Activated T-cell treated with anti-CD3 and anti-CD28 coated beads, Interleukin-2, amount 50 U/mL, for 72 hours (primary cell): Measurements from ENCODE around the gene KIAA0930. TPM values are rescaled to one million over a fixed set of nuclear protein-coding genes. Genes with fewer than 3 reads are reported as not detected.

Experiments used
- ATAC-seq, 2 donors: fragments of 150-1000 bp; cut with Tn5 transposase; replicated peaks in 1 of 2; 2 replicates each; pipeline ENCODE4 v1.10.0; 2021; ENCODE audit warnings: moderate library complexity in 2 of 2, mild to moderate bottlenecking in 1 of 2
- DNase-seq, 2 donors: peaks; one replicate each; pipeline ENCODE4 v3.0.0; 2021 to 2022; ENCODE audit warnings: mixed read lengths in 1 of 2
- H3K27ac Mint-ChIP-seq: one replicate; pipeline ENCODE4 v1.8.0; 2022; ENCODE audit warnings: mild to moderate bottlenecking, moderate library complexity, mixed read lengths
- H3K27me3 Mint-ChIP-seq: one replicate; pipeline ENCODE4 v1.8.0; 2022; ENCODE audit warnings: low read depth, mixed read lengths
- H3K36me3 Mint-ChIP-seq, 2 donors: one replicate each; pipeline ENCODE4 v1.8.0; 2022; ENCODE audit warnings: mixed read lengths in 2 of 2, mild to moderate bottlenecking in 1 of 2; ENCODE audit not compliant: insufficient read depth in 2 of 2
- H3K4me1 Mint-ChIP-seq: one replicate; pipeline ENCODE4 v1.8.0; 2022; ENCODE audit warnings: low read depth, mixed read lengths
- H3K4me3 Mint-ChIP-seq, 2 donors: one replicate each; pipeline ENCODE4 v1.8.0; 2022; ENCODE audit warnings: mild to moderate bottlenecking in 2 of 2, mixed read lengths in 2 of 2, moderate library complexity in 2 of 2
- H3K9me3 Mint-ChIP-seq, 2 donors: one replicate each; pipeline ENCODE4 v1.8.0; 2022; ENCODE audit warnings: mixed read lengths in 2 of 2
- total RNA-seq, 2 donors: library from RNA; stranded (reverse); gene quantifications; one replicate each; pipeline ENCODE4 v1.2.3, GENCODE V29; 2022

The KIAA0930 gene
- total RNA-seq, 2 donors from 2014 or later, result 25.3 to 26.4 TPM

DNA sequence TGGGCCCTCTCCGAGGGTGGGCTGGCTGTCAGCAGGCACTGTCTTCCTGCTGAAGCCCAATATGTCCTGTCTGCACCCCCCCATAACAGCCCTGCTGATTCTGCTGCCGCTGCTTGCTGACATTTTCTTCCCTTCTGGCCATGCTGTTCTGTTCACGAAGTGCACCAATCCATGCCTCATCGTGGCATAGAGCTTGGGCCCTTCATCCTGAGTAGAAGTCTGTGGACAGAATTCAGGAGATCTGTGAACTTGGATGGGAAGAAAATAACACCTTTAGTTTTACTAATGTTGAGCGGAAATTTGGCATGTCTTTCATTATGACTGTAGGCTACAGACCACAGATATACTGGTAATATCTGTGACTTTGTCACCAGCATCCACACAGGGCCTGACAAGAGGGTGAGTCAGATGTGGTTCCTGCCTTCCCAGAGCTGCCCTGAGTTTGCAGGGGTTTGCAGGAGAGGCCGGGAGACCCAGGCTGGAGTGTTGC, 14.1 kb upstream of the KIAA0930 start:
- Mint-ChIP-seq H3K27me3 (no peaks in the 10 kb centered on the region), H3K27ac (peak overlapping the region; percentile 70), H3K4me1 (peaks cover 9% of the 10 kb centered on the region), H3K9me3 (no peaks in the 10 kb centered on the region), H3K4me3 (peak overlapping the region in 1 of 2 donors; percentile 52), H3K36me3 (no peaks in the 10 kb centered on the region)
- DNase-seq (peak; percentile 28 to 42), ATAC-seq (peak; percentile 87 to 98)

- peak; percentile 55 to 57 for ATAC-seq
These were observed 13.7 kb upstream of the KIAA0930 start for GRCh38 chr22:45254388-45254787.

DNA sequence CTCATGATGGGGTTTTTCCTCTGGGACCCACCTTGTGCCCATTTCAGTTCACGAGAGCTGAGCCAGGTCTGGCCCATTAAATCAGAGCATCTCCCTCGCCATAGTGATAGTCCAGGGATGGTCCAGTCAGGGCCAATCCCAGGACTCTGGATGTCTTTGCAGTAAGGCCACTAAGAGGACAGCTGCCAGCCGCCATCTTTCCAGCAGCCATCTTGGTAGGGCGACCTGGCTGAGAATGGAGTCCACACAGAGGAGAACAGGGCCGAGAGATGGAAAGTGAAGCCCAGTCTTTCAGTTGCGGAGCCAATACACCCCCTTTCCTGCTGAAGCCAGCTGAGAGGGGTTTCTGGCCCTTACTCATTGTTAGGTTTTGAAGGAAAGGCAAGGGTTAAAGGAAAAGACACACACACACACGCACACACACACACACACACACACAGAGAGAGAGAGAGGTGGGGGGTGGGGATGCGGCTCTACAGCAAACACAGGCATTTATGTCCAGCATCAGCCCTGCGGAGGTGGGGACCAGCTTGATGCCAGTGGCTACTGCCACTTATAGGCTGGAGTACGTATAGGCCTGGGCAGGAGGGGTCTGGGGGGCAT, 12.4 kb upstream of the KIAA0930 start:
- no peak for DNase-seq
- no peaks in the 10 kb centered on the region for H3K9me3 Mint-ChIP-seq
- H3K36me3 Mint-ChIP-seq, result no peaks in the 10 kb centered on the region
- H3K4me1 Mint-ChIP-seq, result peaks cover 9% of the 10 kb centered on the region
- no peak overlapping the region for H3K27ac Mint-ChIP-seq
- no peak for ATAC-seq
- no peak overlapping the region for H3K4me3 Mint-ChIP-seq
- H3K27me3 Mint-ChIP-seq, result no peaks in the 10 kb centered on the region

More at GRCh38 chr22:45254388-45254787, 13.7 kb upstream of the KIAA0930 start:
- Mint-ChIP-seq H3K4me3 (no peak overlapping the region), H3K36me3 (no peaks in the 10 kb centered on the region), H3K27me3 (no peaks in the 10 kb centered on the region), H3K27ac (no peak overlapping the region), H3K9me3 (no peaks in the 10 kb centered on the region), H3K4me1 (peaks cover 9% of the 10 kb centered on the region)
- DNase-seq, result peak in 1 of 2 donors; percentile 19

DNA sequence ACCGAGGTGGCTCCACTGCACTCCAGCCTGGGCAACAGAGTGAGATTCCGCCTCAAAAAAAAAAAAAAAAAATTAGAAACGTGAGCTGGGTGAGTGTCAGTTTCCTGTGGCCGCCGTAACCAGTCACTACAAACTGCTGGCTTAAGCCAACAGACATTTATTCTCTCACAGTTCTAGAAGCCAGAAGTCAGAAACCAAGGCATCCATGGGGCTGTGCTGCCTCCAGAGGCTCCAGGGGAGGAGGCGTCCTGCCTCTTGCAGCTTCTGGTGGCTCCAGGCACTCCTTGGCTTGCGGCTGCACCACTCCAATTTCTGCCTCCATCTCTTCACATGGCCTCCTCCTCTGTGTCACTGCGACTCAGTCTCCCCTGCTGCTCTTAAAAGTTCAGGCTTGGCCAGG, 11.1 kb upstream of the KIAA0930 start:
- H3K9me3 Mint-ChIP-seq, result no peaks in the 10 kb centered on the region
- H3K27me3 Mint-ChIP-seq, result no peaks in the 10 kb centered on the region
- DNase-seq (no peak), ATAC-seq (no peak)
- H3K27ac Mint-ChIP-seq, result no peak overlapping the region
- H3K4me1 Mint-ChIP-seq, result peaks cover 9% of the 10 kb centered on the region
- no peaks in the 10 kb centered on the region for H3K36me3 Mint-ChIP-seq
- H3K4me3 Mint-ChIP-seq, result no peak overlapping the region

GRCh38 chr22:45248832-45249561, 8.3 kb upstream of the KIAA0930 start:
- Mint-ChIP-seq H3K9me3 (no peaks in the 10 kb centered on the region), H3K27me3 (no peaks in the 10 kb centered on the region), H3K4me3 (peak overlapping the region in 1 of 2 donors; percentile 29), H3K36me3 (no peaks in the 10 kb centered on the region), H3K27ac (no peak overlapping the region), H3K4me1 (no peaks in the 10 kb centered on the region)
- no peak for ATAC-seq
- DNase-seq, result no peak

DNA sequence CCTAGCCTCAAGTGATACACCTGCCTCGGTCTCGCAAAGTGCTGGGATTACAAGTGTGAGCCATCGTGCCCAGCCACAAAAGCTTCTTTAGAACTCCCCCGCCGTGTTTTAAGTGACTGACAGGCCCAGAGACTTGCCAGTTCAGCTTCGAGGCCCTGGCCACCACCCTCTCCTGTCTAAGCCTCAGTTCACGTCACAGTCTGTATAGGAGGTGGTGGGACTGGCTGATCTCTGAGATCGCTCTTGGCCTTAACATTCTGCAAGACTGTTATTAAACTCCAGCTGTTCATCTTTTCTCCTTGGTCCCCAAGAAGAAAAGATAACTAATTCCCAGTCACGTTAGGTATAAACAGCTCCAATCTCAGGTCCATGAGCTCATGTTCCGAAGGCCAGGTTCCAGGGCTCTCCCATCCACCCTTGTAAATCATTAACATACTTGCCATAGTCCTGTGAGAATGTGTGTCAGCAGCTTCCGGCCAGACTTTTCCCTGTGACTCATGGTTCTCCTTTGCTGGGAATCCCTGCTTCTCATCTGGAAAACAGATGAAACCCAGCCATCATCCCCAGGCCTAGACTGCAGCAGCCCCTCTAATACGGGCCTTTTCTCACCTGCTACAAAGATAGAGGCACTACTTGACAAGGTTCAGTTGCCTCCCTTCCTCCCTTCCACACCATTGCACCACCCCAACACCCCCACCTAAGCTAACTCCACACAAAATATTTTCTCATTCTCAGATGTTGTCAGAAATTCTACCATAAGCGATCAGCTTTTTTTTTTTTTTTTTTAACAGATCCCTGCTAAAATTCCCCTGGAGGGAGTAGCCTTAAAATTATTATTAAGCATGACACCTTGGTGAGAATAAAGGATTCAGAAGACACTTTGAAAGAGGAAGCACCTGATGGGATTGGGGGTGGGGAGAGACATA, 5.6 kb upstream of the KIAA0930 start:
- H3K4me1 Mint-ChIP-seq, result peaks cover 7% of the 10 kb centered on the region
- peak overlapping the region; percentile 22 to 40 for H3K4me3 Mint-ChIP-seq
- H3K36me3 Mint-ChIP-seq, result no peaks in the 10 kb centered on the region
- no peak for DNase-seq
- H3K9me3 Mint-ChIP-seq, result no peaks in the 10 kb centered on the region
- H3K27ac Mint-ChIP-seq, result peak overlapping the region; percentile 26
- ATAC-seq, result no peak
- no peaks in the 10 kb centered on the region for H3K27me3 Mint-ChIP-seq

- Mint-ChIP-seq H3K27ac (no peak overlapping the region), H3K4me1 (peaks cover 10% of the 10 kb centered on the region), H3K9me3 (no peaks in the 10 kb centered on the region), H3K4me3 (no peak overlapping the region), H3K27me3 (no peaks in the 10 kb centered on the region), H3K36me3 (no peaks in the 10 kb centered on the region)
- ATAC-seq, result no peak
- no peak for DNase-seq
These were observed 4.2 kb upstream of the KIAA0930 start for GRCh38 chr22:45244916-45245315.

- DNase-seq, result no peak
- Mint-ChIP-seq H3K36me3 (no peaks in the 10 kb centered on the region), H3K4me3 (no peak overlapping the region)
These were observed 2.1 kb upstream of the KIAA0930 start for GRCh38 chr22:45242778-45243191.

DNA sequence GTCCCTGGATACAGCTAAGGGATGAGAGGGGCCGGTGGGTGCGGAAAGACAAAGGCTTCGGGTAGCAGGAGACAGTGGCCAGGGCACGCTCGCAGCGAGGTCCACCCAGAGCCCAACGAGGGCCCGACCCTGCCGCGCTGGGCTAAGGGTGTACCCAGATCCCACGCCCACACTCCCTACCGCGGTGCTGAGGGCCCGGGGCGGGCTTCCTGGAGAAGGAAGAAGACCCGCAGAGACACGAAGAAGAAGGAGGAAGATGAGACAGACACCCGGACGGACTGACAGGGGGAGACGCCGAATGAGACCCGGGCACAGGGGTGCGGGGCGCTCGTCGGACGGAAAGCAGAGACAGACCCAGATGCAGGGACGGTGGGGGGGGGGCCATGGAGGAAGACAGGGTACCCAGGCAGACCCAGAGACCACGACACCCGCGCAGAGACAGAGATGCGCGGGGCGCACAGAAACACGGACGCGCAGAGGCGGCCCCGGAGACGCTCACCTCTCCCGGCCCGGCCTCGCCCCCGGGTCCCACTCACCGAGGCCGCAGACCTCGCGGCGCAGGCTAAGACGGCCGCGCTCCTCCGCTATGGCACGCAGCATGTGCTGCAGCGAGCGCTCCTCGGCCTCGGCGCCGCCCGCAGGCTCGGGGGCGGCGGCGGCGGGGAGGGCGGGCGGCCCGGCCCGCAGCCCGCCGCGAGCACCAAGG, 437 bp downstream of the KIAA0930 start:
- H3K27ac Mint-ChIP-seq, result peak overlapping the region; percentile 54
- peaks cover 37% of the 10 kb centered on the region for H3K4me1 Mint-ChIP-seq
- H3K9me3 Mint-ChIP-seq, result no peaks in the 10 kb centered on the region
- peak; percentile 66 for ATAC-seq
- H3K27me3 Mint-ChIP-seq, result no peaks in the 10 kb centered on the region
- H3K36me3 Mint-ChIP-seq, result no peaks in the 10 kb centered on the region
- H3K4me3 Mint-ChIP-seq, result peak overlapping the region; percentile 90 to 91
- DNase-seq, result peak; percentile 48 to 58

More at GRCh38 chr22:45242778-45243191, 2.1 kb upstream of the KIAA0930 start:
- H3K9me3 Mint-ChIP-seq, result no peaks in the 10 kb centered on the region
- no peaks in the 10 kb centered on the region for H3K27me3 Mint-ChIP-seq
- ATAC-seq, result no peak
- H3K4me1 Mint-ChIP-seq, result peaks cover 19% of the 10 kb centered on the region
- no peak overlapping the region for H3K27ac Mint-ChIP-seq

DNA sequence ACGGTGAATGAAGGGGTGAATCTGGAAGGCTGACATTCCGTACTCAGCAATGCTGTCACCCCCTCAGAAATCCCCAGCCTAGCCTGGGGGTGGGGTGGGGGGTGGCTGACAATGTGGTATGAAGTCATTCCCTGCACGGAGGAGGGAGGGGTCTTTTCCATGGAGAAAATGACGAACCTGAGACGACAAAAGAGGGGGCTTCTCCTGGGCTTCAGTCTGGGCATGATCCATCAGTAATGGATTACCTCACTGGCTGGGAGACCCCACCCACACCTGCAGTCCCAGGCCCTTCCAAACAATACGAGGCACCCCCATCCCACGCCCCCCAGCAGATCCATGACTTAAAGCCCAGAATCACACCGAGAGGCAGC, 1.0 kb downstream of the KIAA0930 start:
- Mint-ChIP-seq H3K27ac (peak overlapping the region; percentile 54), H3K4me3 (peak overlapping the region; percentile 90 to 91), H3K27me3 (no peaks in the 10 kb centered on the region), H3K4me1 (peaks cover 37% of the 10 kb centered on the region), H3K36me3 (no peaks in the 10 kb centered on the region), H3K9me3 (no peaks in the 10 kb centered on the region)
- DNase-seq, result no peak
- no peak for ATAC-seq

DNA sequence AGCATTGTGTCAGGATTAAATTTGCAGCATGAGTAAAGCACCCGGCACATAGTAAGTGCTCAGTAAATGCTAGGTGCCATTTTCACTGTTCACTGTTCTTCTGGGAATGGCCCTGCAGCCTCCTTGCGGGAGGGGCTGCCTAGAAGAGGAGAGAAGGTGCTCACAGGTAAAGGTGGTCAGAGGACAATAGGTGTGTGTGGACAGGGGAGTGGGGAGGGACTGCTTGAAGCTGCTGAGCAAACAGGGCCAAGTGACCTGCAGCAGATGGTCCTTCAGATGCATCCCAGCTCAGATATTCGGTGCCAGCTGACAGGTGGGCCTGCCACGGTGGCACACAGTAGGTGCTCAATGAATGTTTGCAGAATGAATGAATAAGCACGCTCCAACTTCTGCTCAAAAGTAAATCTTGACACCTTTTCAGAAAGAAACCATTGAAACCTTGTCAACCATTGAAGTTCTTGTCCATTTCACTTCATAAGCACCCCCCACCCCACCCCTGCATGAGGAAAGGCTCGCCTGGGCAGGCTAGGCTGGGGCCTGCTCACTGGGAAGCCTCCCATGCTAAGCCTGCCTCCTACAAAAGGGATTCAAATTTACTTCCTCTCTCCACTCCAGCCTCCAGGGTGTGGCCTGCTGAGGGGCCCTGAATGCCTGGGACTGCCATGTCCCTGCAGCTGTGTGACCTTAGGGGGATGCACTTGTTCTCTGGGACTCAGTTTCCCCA, 1.6 kb downstream of the KIAA0930 start:
- no peaks in the 10 kb centered on the region for H3K27me3 Mint-ChIP-seq
- H3K4me3 Mint-ChIP-seq, result peak overlapping the region; percentile 90 to 91
- H3K27ac Mint-ChIP-seq, result no peak overlapping the region
- H3K9me3 Mint-ChIP-seq, result no peaks in the 10 kb centered on the region
- H3K36me3 Mint-ChIP-seq, result no peaks in the 10 kb centered on the region
- ATAC-seq (no peak), DNase-seq (no peak)
- peaks cover 37% of the 10 kb centered on the region for H3K4me1 Mint-ChIP-seq
